Measurements from ENCODE around the gene STRIP2.

STRIP2 gene

GRCh38 chr7:129536323-129536722, 102.1 kb downstream of the STRIP2 start:
- no peak for TF ChIP-seq ZNF341 (tag by site-specific recombination; IDR thresholded peaks at IDR 0.05; ENCODE audit: low read depth)
- no peak for TF ChIP-seq OSR2 (tag by site-specific recombination; IDR thresholded peaks at IDR 0.05)
- TF ChIP-seq, protein P1, sequence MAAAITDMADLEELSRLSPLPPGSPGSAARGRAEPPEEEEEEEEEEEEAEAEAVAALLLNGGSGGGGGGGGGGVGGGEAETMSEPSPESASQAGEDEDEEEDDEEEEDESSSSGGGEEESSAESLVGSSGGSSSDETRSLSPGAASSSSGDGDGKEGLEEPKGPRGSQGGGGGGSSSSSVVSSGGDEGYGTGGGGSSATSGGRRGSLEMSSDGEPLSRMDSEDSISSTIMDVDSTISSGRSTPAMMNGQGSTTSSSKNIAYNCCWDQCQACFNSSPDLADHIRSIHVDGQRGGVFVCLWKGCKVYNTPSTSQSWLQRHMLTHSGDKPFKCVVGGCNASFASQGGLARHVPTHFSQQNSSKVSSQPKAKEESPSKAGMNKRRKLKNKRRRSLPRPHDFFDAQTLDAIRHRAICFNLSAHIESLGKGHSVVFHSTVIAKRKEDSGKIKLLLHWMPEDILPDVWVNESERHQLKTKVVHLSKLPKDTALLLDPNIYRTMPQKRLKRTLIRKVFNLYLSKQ (tag by site-specific recombination; IDR thresholded peaks at IDR 0.05; ENCODE audit: borderline replicate concordance), result no peak
- no peak for TF ChIP-seq ZNF658 (tag by site-specific recombination; IDR thresholded peaks at IDR 0.05)
- no peak for TF ChIP-seq ZSCAN30 (tag by site-specific recombination; IDR thresholded peaks at IDR 0.05)
- TF ChIP-seq REST (tag by site-specific recombination; IDR thresholded peaks at IDR 0.05), result no peak
- TF ChIP-seq ZNF624 (tag by site-specific recombination; IDR thresholded peaks at IDR 0.05), result no peak
- no peak for TF ChIP-seq ZNF561 (tag by site-specific recombination; IDR thresholded peaks at IDR 0.05; ENCODE audit: borderline replicate concordance)
- no peak for TF ChIP-seq ZNF610 (tag by site-specific recombination; IDR thresholded peaks at IDR 0.05; ENCODE audit: borderline replicate concordance)
- TF ChIP-seq ZNF558 (tag by site-specific recombination; IDR thresholded peaks at IDR 0.05), result no peak
- TF ChIP-seq TRIM28 (IDR thresholded peaks at IDR 0.05; ENCODE audit: borderline replicate concordance, low read length), result no peak
- no peak for TF ChIP-seq ZNF707 (tag by site-specific recombination; IDR thresholded peaks at IDR 0.05)
- no peak for TF ChIP-seq ZNF792 (tag by site-specific recombination; IDR thresholded peaks at IDR 0.05)
- no peak for TF ChIP-seq ZFP69B (tag by site-specific recombination; IDR thresholded peaks at IDR 0.05)
- Histone ChIP-seq H3K36me3 (ENCODE audit: control insufficient read depth in 2 of 2, insufficient read depth in 1 of 2, low read length in 2 of 2) (no peaks in the 10 kb centered on the region), H3K9me3 (ENCODE audit: control insufficient read depth, insufficient read depth, low read depth, low read length) (no peaks in the 10 kb centered on the region), H3K27ac (ENCODE audit: extremely low read depth, low read depth, low read length) (no peak overlapping the region), H3K4me1 (ENCODE audit: control insufficient read depth, insufficient read depth, low read length) (no peaks in the 10 kb centered on the region), H3K4me3 (ENCODE audit: low read depth, low read length) (no peak overlapping the region)
- CTCF ChIA-PET, result no interaction called here
- POLR2A ChIA-PET, result no interaction called here

Data from HEK293 (cell line).